Measurements from ENCODE around the gene CFAP73.

- TF ChIP-seq CREB1 (CRISPR knock-in tag; IDR thresholded peaks at IDR 0.05; ENCODE audit: low read depth) (no peak), CTCF (conservative IDR thresholded peaks at IDR 0.05; ENCODE audit: low read depth in 2 of 2) (no peak), EZH2 (IDR thresholded peaks at IDR 0.05; ENCODE audit: low read depth, unreplicated experiment) (no peak), POLR2AphosphoS5 (IDR thresholded peaks at IDR 0.05; ENCODE audit: low read depth) (no peak), NANOG (IDR thresholded peaks at IDR 0.05; ENCODE audit: borderline replicate concordance) (no peak)
Observed at GRCh38 chr12:113173081-113173698, 23.7 kb downstream of the CFAP73 start.
